NCI-H748 (cell line): Measurements from ENCODE around the gene SCAF8.

Experiments
- DNase-seq: peaks from one replicate; lab custom pipeline; 2025; ENCODE audit not compliant: unreplicated experiment; lab: John Stamatoyannopoulos, UW

SCAF8 gene

GRCh38 chr6:154824076-154824475 is 90.9 kb downstream of the SCAF8 start:
- DNase-seq: no peak

GRCh38 chr6:154829970-154830369 is 96.8 kb downstream of the SCAF8 start:
- DNase-seq: no peak

GRCh38 chr6:154830771-154831170 is 97.6 kb downstream of the SCAF8 start:
- DNase-seq: no peak

GRCh38 chr6:154835307-154835706 is 102.1 kb downstream of the SCAF8 start:
- no peak for DNase-seq

GRCh38 chr6:154839546-154839945 is 106.3 kb downstream of the SCAF8 start:
- no peak for DNase-seq

- no peak for DNase-seq
Observed at GRCh38 chr6:154840363-154840762, 107.1 kb downstream of the SCAF8 start.

GRCh38 chr6:154841109-154841508 is 107.9 kb downstream of the SCAF8 start:
- DNase-seq: no peak

GRCh38 chr6:154842833-154843232 is 109.6 kb downstream of the SCAF8 start:
- DNase-seq: no peak

GRCh38 chr6:154847318-154847717 is 114.1 kb downstream of the SCAF8 start:
- no peak for DNase-seq

GRCh38 chr6:154848580-154848979 is 115.4 kb downstream of the SCAF8 start:
- DNase-seq: peak; percentile 89

GRCh38 chr6:154849475-154849874 is 116.3 kb downstream of the SCAF8 start:
- DNase-seq: no peak

GRCh38 chr6:154852687-154853086 is 119.5 kb downstream of the SCAF8 start:
- DNase-seq: no peak

GRCh38 chr6:154857529-154857928 is 124.3 kb downstream of the SCAF8 start:
- no peak for DNase-seq

- no peak for DNase-seq
Observed at GRCh38 chr6:154861825-154862224, 128.6 kb downstream of the SCAF8 start.

- DNase-seq: no peak
Observed at GRCh38 chr6:154862536-154862935, 129.3 kb downstream of the SCAF8 start.

GRCh38 chr6:154864066-154864430 is 130.8 kb downstream of the SCAF8 start:
- no peak for DNase-seq

GRCh38 chr6:154865291-154865690 is 132.1 kb downstream of the SCAF8 start:
- no peak for DNase-seq

GRCh38 chr6:154868143-154868594 is 135.0 kb downstream of the SCAF8 start:
- peak; percentile 50 for DNase-seq

GRCh38 chr6:154872542-154873114 is 139.4 kb downstream of the SCAF8 start:
- peak; percentile 90 for DNase-seq

GRCh38 chr6:154873546-154873945 is 140.3 kb downstream of the SCAF8 start:
- no peak for DNase-seq

- DNase-seq: no peak
Observed at GRCh38 chr6:154874773-154875592, 141.8 kb downstream of the SCAF8 start.

- DNase-seq: no peak
Observed at GRCh38 chr6:154876486-154877280, 143.5 kb downstream of the SCAF8 start.
